ENCODE data around the gene SPNS2. TPM values are rescaled to one million over a fixed set of nuclear protein-coding genes. Genes with fewer than 3 reads are reported as not detected.

The SPNS2 gene
- total RNA-seq, 1 experiment from 2014 or later, result 0.33 TPM

- Histone ChIP-seq H3K9me3 (ENCODE audit: control insufficient read depth, low read depth, low read length) (no peaks in the 10 kb centered on the region), H2BK120ac (ENCODE audit: low read depth, low read length, poor library complexity, severe bottlenecking) (no peak overlapping the region), H3K18ac (ENCODE audit: insufficient read length, low read depth, low read length) (no peak overlapping the region), H3K27me3 (ENCODE audit: insufficient read depth, low read length) (no peaks in the 10 kb centered on the region), H3K9ac (ENCODE audit: extremely low read depth, insufficient read length, low read length) (no peak overlapping the region), H3K56ac (ENCODE audit: insufficient read length, low read depth, low read length) (no peak overlapping the region), H3K79me1 (ENCODE audit: insufficient read depth, low read depth, low read length, poor library complexity, severe bottlenecking) (no peaks in the 10 kb centered on the region), H3K23me2 (ENCODE audit: insufficient read length, low read depth, low read length, poor library complexity, severe bottlenecking) (no peaks in the 10 kb centered on the region), H3K4me2 (ENCODE audit: insufficient read depth, insufficient read length, low read length) (no peak overlapping the region), H2AFZ (ENCODE audit: low read length) (no peak overlapping the region), H2BK15ac (ENCODE audit: low read depth, low read length) (no peak overlapping the region), H4K8ac (replicated peaks; ENCODE audit: insufficient read length, low read depth, low read length) (no peak overlapping the region), H3K14ac (ENCODE audit: insufficient read depth, low read length) (no peak overlapping the region), H3K79me2 (ENCODE audit: insufficient read depth, low read length) (no peaks in the 10 kb centered on the region), H2AK5ac (ENCODE audit: insufficient read length, low read length) (no peak overlapping the region), H2BK5ac (ENCODE audit: insufficient read length, low read length) (no peak overlapping the region), H3K23ac (ENCODE audit: insufficient read length, low read depth, low read length) (no peak overlapping the region), H3K27ac (ENCODE audit: insufficient read length, low read depth, low read length) (no peak overlapping the region), H4K91ac (ENCODE audit: insufficient read length, low read depth, low read length) (no peak overlapping the region), H3K4ac (ENCODE audit: low read depth, low read length) (no peak overlapping the region), H2BK12ac (ENCODE audit: insufficient read length, low read depth, low read length) (no peak overlapping the region), H3T11ph (ENCODE audit: low read length) (no peak overlapping the region), H2BK20ac (ENCODE audit: low read depth, low read length, poor library complexity, severe bottlenecking) (no peak overlapping the region), H4K5ac (ENCODE audit: insufficient read length, low read depth, low read length) (no peak overlapping the region), H4K20me1 (ENCODE audit: control insufficient read depth, insufficient read depth, insufficient read length) (no peaks in the 10 kb centered on the region), H3K4me1 (ENCODE audit: insufficient read depth, low read length) (no peaks in the 10 kb centered on the region)
- Mint-ChIP-seq H3K9me3 (no peaks in the 10 kb centered on the region), H3K4me3 (no peak overlapping the region), H3K36me3 (ENCODE audit: insufficient read depth in 1 of 3, low read depth in 3 of 3) (no peaks in the 10 kb centered on the region), H3K27me3 (ENCODE audit: low read depth) (peaks cover 4% of the 10 kb centered on the region), H3K4me1 (peaks cover 20 to 28% of the 10 kb centered on the region in 2 experiments), H3K27ac (no peak overlapping the region)
- no peak for DNase-seq
- no CpG with 5 or more reads among the region's 19 CpGs for WGBS (ENCODE audit: extremely low coverage, insufficient read length, low lambda C conversion rate)
- TF ChIP-seq, protein P1, sequence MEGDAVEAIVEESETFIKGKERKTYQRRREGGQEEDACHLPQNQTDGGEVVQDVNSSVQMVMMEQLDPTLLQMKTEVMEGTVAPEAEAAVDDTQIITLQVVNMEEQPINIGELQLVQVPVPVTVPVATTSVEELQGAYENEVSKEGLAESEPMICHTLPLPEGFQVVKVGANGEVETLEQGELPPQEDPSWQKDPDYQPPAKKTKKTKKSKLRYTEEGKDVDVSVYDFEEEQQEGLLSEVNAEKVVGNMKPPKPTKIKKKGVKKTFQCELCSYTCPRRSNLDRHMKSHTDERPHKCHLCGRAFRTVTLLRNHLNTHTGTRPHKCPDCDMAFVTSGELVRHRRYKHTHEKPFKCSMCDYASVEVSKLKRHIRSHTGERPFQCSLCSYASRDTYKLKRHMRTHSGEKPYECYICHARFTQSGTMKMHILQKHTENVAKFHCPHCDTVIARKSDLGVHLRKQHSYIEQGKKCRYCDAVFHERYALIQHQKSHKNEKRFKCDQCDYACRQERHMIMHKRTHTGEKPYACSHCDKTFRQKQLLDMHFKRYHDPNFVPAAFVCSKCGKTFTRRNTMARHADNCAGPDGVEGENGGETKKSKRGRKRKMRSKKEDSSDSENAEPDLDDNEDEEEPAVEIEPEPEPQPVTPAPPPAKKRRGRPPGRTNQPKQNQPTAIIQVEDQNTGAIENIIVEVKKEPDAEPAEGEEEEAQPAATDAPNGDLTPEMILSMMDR (conservative IDR thresholded peaks at IDR 0.05), result no peak
Measured at GRCh38 chr17:4476511-4477070, 22.1 kb upstream of the SPNS2 start.
